RWPE2 (cell line): ENCODE data around the gene RPUSD3.
A peak's percentile ranks its signal among the peaks of the same experiment; 100 is the strongest.

Source experiments
- ATAC-seq: fragments of 200-7000 bp; cut with Tn5 transposase; 3 replicates; pipeline ENCODE4 v1.9.1; 2021; ENCODE audit warnings: low read depth
- DNase-seq: peaks from one replicate; pipeline ENCODE4 v3.0.0-alpha.2; 2020; ENCODE audit warnings: low spot score
- H3K27ac ChIP-seq: fragments of 450-650 bp; 2 replicates; pipeline ENCODE4 v1.5.1; 2017; ENCODE audit warnings: mild to moderate bottlenecking; ENCODE audit not compliant: poor library complexity, severe bottlenecking
- H3K27me3 ChIP-seq: fragments of 250-450 bp; sonication (Bioruptor Pico); 2 replicates; pipeline ENCODE4 v1.5.1; 2021; ENCODE audit warnings: mild to moderate bottlenecking, moderate library complexity; ENCODE audit not compliant: insufficient read depth, poor library complexity, severe bottlenecking
- H3K36me3 ChIP-seq: fragments of 250-450 bp; sonication (Bioruptor Pico); 2 replicates; pipeline ENCODE4 v1.5.1; 2020; ENCODE audit warnings: low read depth, mild to moderate bottlenecking, moderate library complexity
- H3K4me1 ChIP-seq: fragments of 250-450 bp; sonication (Bioruptor Pico); 2 replicates; pipeline ENCODE4 v1.5.1; 2021; ENCODE audit warnings: mild to moderate bottlenecking, moderate library complexity; ENCODE audit not compliant: insufficient read depth, poor library complexity, severe bottlenecking
- H3K4me3 ChIP-seq: fragments of 250-450 bp; sonication (Bioruptor Pico); 2 replicates; pipeline ENCODE4 v1.5.1; 2021; ENCODE audit warnings: mild to moderate bottlenecking, moderate library complexity; ENCODE audit not compliant: severe bottlenecking
- H3K9me3 ChIP-seq: fragments of 250-450 bp; sonication (Bioruptor Pico); 2 replicates; pipeline ENCODE4 v1.5.1; 2021; ENCODE audit warnings: mild to moderate bottlenecking, moderate library complexity; ENCODE audit not compliant: severe bottlenecking
- CTCF ChIP-seq: fragments of 450-650 bp; IDR thresholded peaks from one replicate; pipeline ENCODE4 v1.5.1; 2017; ENCODE audit warnings: mild to moderate bottlenecking, moderate library complexity; ENCODE audit not compliant: poor library complexity, severe bottlenecking

The RPUSD3 gene

GRCh38 chr3:9843715-9844438, at the start of gene RPUSD3:
TSS of gene RPUSD3 (minus strand) at chr3:9844008. CDS start at chr3:9843990, 18 bp downstream.
- Histone ChIP-seq H3K9me3 (no peaks in the 10 kb centered on the region), H3K27ac (peak within 1 kb of the TSS; percentile 62), H3K4me3 (peak within 1 kb of the TSS; percentile 57), H3K27me3 (no peaks in the 10 kb centered on the region), H3K36me3 (peaks cover 30% of the 10 kb centered on the region), H3K4me1 (peaks cover 4% of the 10 kb centered on the region)
- TF ChIP-seq CTCF, result no peak
- peak; percentile 97 for ATAC-seq
- DNase-seq, result peak; percentile 93

- H3K27me3 ChIP-seq, result no peaks in the 10 kb centered on the region
- peaks cover 14% of the 10 kb centered on the region for H3K4me1 ChIP-seq
- H3K27ac ChIP-seq, result peak overlapping the region; percentile 73
- DNase-seq, result no peak
- no peak for ATAC-seq
- TF ChIP-seq CTCF, result no peak
- peak overlapping the region; percentile 96 for H3K4me3 ChIP-seq
- H3K36me3 ChIP-seq, result peaks cover 31% of the 10 kb centered on the region
- H3K9me3 ChIP-seq, result peaks cover 4% of the 10 kb centered on the region
Measured at GRCh38 chr3:9891072-9891622, 47.3 kb upstream of the RPUSD3 start.

- TF ChIP-seq CTCF, result peak; percentile 7
- no peaks in the 10 kb centered on the region for H3K27me3 ChIP-seq
- H3K4me3 ChIP-seq, result peak within 1 kb of the TSS; percentile 96
- H3K27ac ChIP-seq, result peak within 1 kb of the TSS; percentile 73
- H3K4me1 ChIP-seq, result peaks cover 14% of the 10 kb centered on the region
- peaks cover 4% of the 10 kb centered on the region for H3K9me3 ChIP-seq
- H3K36me3 ChIP-seq, result peaks cover 31% of the 10 kb centered on the region
- peak; percentile 81 for DNase-seq
- ATAC-seq, result peak; percentile 78
Measured at GRCh38 chr3:9890249-9891071, 46.7 kb upstream of the RPUSD3 start, which contains the start of gene JAGN1. TSS of gene JAGN1 (plus strand) at chr3:9890610. CDS start at chr3:9890723, 113 bp downstream.

GRCh38 chr3:9889405-9889804, 45.6 kb upstream of the RPUSD3 start:
- Histone ChIP-seq H3K9me3 (no peaks in the 10 kb centered on the region), H3K4me1 (peaks cover 22% of the 10 kb centered on the region), H3K27ac (peak overlapping the region; percentile 73), H3K4me3 (no peak overlapping the region), H3K27me3 (no peaks in the 10 kb centered on the region), H3K36me3 (peaks cover 27% of the 10 kb centered on the region)
- DNase-seq (no peak), ATAC-seq (no peak)
- TF ChIP-seq CTCF, result no peak
